Panc1 (cell line): Measurements from ENCODE around the gene ZNF714. TPM values are rescaled to one million over a fixed set of nuclear protein-coding genes. Genes with fewer than 3 reads are reported as not detected.

Experiments
- ATAC-seq: fragments of 200-7000 bp; cut with Tn5 transposase; 2 replicates; pipeline ENCODE4 v1.9.1; 2020; ENCODE audit warnings: mild to moderate bottlenecking, moderate library complexity
- Bru-seq: library from RNA; stranded (reverse); fragments of 400-500 nt; gene quantifications from one replicate; lab custom pipeline; 2021; lab: Mats Ljungman, UMichigan
- BruChase-seq, 2 experiments: library from RNA; stranded (reverse); fragments of 400-500 nt; gene quantifications; one replicate each; lab custom pipeline; 2021; lab: Mats Ljungman, UMichigan
- BruUV-seq: library from RNA; stranded (reverse); fragments of 400-500 nt; replicated peaks from 2 replicates; lab custom pipeline; 2021; lab: Mats Ljungman, UMichigan
- CTCF ChIA-PET: fragments of 300-600 bp; sonication (Branson Sonifier 250); formaldehyde crosslinking; loops from one replicate; lab custom pipeline; 2022; ENCODE audit warnings: antibody characterized with exemption; lab: Charles Lee
- POLR2A ChIA-PET: fragments of 300-600 bp; sonication (Branson Sonifier 250); formaldehyde crosslinking; loops from one replicate; lab custom pipeline; 2022; ENCODE audit warnings: antibody characterized with exemption; lab: Charles Lee
- DNase-seq: peaks from one replicate; pipeline ENCODE4 v3.0.0-alpha.2; 2010; ENCODE audit warnings: low read depth, low spot score
- H3K27ac ChIP-seq: 2 replicates; pipeline ENCODE4 v1.5.1; 2011; ENCODE audit warnings: mild to moderate bottlenecking, low read length, inconsistent platforms
- H3K27me3 ChIP-seq: fragments of 200-500 bp; sonication (Bioruptor generic); 2 replicates; pipeline ENCODE4 v1.6.0; 2014; ENCODE audit warnings: low read length, inconsistent platforms; ENCODE audit not compliant: control insufficient read depth, insufficient read depth
- H3K36me3 ChIP-seq: fragments of 200-500 bp; sonication (Bioruptor generic); 2 replicates; pipeline ENCODE4 v1.5.1; 2014; ENCODE audit warnings: inconsistent platforms, mild to moderate bottlenecking, low read length, moderate library complexity; ENCODE audit not compliant: control insufficient read depth, insufficient read depth
- H3K4me1 ChIP-seq: 2 replicates; pipeline ENCODE4 v1.5.1; 2011; ENCODE audit warnings: inconsistent platforms, mild to moderate bottlenecking, low read length, moderate library complexity; ENCODE audit not compliant: control insufficient read depth, insufficient read depth
- H3K4me3 ChIP-seq, 2 experiments: 2 replicates each; pipeline ENCODE4 v1.5.1; 2011 to 2012; ENCODE audit warnings: low read depth in 2 of 2, low read length in 2 of 2, mild to moderate bottlenecking in 2 of 2, inconsistent platforms in 1 of 2, moderate library complexity in 1 of 2
- H3K9me3 ChIP-seq: fragments of 200-500 bp; sonication (Bioruptor generic); 2 replicates; pipeline ENCODE4 v1.5.1; 2014; ENCODE audit warnings: low read depth, mild to moderate bottlenecking, inconsistent platforms, low read length, moderate library complexity; ENCODE audit not compliant: control insufficient read depth, insufficient read depth
- CTCF ChIP-seq: fragments of 450-650 bp; IDR thresholded peaks from 2 replicates; pipeline ENCODE4 v1.5.1; 2017; ENCODE audit warnings: mild to moderate bottlenecking
- POLR2AphosphoS5 ChIP-seq: IDR thresholded peaks from 2 replicates; pipeline ENCODE4 v1.6.1; 2012; ENCODE audit warnings: mild to moderate bottlenecking, low read depth, low read length, moderate library complexity
- REST ChIP-seq, 2 experiments: IDR thresholded peaks; 2 replicates each; pipeline ENCODE4 v1.6.1; 2011 to 2012; ENCODE audit warnings: low read depth in 2 of 2, control low read depth in 1 of 2, low read length in 1 of 2, mild to moderate bottlenecking in 1 of 2, moderate library complexity in 1 of 2; ENCODE audit not compliant: insufficient read depth in 1 of 2
- SIN3A ChIP-seq: IDR thresholded peaks from 2 replicates; pipeline ENCODE4 v1.6.1; 2012; ENCODE audit warnings: low read depth, mild to moderate bottlenecking, low read length, moderate library complexity, borderline replicate concordance; ENCODE audit not compliant: insufficient read depth
- TCF7L2 ChIP-seq: IDR thresholded peaks from 2 replicates; pipeline ENCODE4 v1.6.1; 2011; ENCODE audit warnings: mild to moderate bottlenecking, low read depth, low read length, inconsistent platforms
- in situ Hi-C: cut with HindIII; loops from 2 replicates; pipeline ENCODE4 v1.10.0; 2016; ENCODE audit warnings: low sequenced_read_pairs, low pct_unique_long_range_greater_than_20kb
- intact Hi-C: fragments of 100-400 bp; cut with micrococcal nuclease; formaldehyde crosslinking; loops from one replicate; pipeline ENCODE4 v1.10.0; 2022; ENCODE audit not compliant: unreplicated experiment
- long read RNA-seq: library from polyadenylated mRNA; unstranded; transcript quantifications from one replicate; pipeline ENCODE4 v2.0.0, GENCODE V29; 2021; ENCODE audit not compliant: unreplicated experiment
- polyA plus RNA-seq: library from polyadenylated mRNA; unstranded; fragments of >200 nt; gene quantifications from one replicate; pipeline ENCODE4 v1.2.1, GENCODE V29; 2012; ENCODE audit warnings: missing spikeins; ENCODE audit not compliant: insufficient read length
- total RNA-seq: library from RNA; stranded (reverse); gene quantifications from one replicate; pipeline ENCODE4 v1.2.1, GENCODE V29; 2021; ENCODE audit not compliant: unreplicated experiment

Gene ZNF714
- 0.67 TPM for total RNA-seq
- 0.28 TPM for polyA plus RNA-seq
- Bru-seq, nascent RNA: percentile 39 among the genes with signal in this experiment
- percentile 50 among the genes with signal in this experiment for BruChase-seq, experiment 1, labeled RNA remaining after a 2-hour chase
- percentile 44 among the genes with signal in this experiment for BruChase-seq, experiment 2, labeled RNA remaining after a 6-hour chase
- long read RNA-seq: 0 reads

- no peaks in the 10 kb centered on the region for H3K36me3 ChIP-seq
- DNase-seq (no peak), ATAC-seq (no peak)
- TF ChIP-seq CTCF (no peak), REST (IDR thresholded peaks at IDR 0.05; ENCODE audit: insufficient read depth in 1 of 2, low read depth in 2 of 2, low read length in 1 of 2) (no peak)
- ChIA-PET POLR2A (no interaction called here), CTCF (no interaction called here)
- BruUV-seq: no TSS peak
- H3K27ac ChIP-seq: no peak within 1 kb of the TSS
- in situ Hi-C loops (no loop called here), intact Hi-C loops (no loop called here)
- H3K4me3 ChIP-seq: peak within 1 kb of the TSS in 1 of 2 experiments; percentile 36; a peak in 1 of 4 replicates
- H3K27me3 ChIP-seq: no peaks in the 10 kb centered on the region
- no peaks in the 10 kb centered on the region for H3K4me1 ChIP-seq
- H3K9me3 ChIP-seq: no peaks in the 10 kb centered on the region
These were observed at the start of gene ZNF714 for GRCh38 chr19:21082011-21082975. ZNF714 (plus strand) TSS chr19:21082203; CDS start chr19:21098269, 16,066 bp downstream.

- Histone ChIP-seq H3K9me3 (no peaks in the 10 kb centered on the region; the same call in 1 of the 2 replicates), H3K27ac (no peak overlapping the region), H3K36me3 (no peaks in the 10 kb centered on the region), H3K27me3 (no peaks in the 10 kb centered on the region), H3K4me1 (no peaks in the 10 kb centered on the region), H3K4me3 (no peak overlapping the region)
- ChIA-PET POLR2A (interaction anchor here (0.6 kb wide), 1 partner anchor 65 kb away, joined by 5 read pairs; no protein-coding TSS in a partner anchor), CTCF (no interaction called here)
- DNase-seq (no peak), ATAC-seq (no peak)
- intact Hi-C loops: no loop called here
- in situ Hi-C loops: no loop called here
- BruUV-seq: no TSS peak
- TF ChIP-seq REST (IDR thresholded peaks at IDR 0.05; ENCODE audit: insufficient read depth in 1 of 2, low read depth in 2 of 2, low read length in 1 of 2) (no peak), TCF7L2 (no peak), POLR2AphosphoS5 (no peak), CTCF (no peak), SIN3A (no peak)
These were observed 37.0 kb upstream of the ZNF714 start for GRCh38 chr19:21045028-21045427.
